Kidney (tissue), 14 donors: Measurements from ENCODE around the gene AGK. TPM values are rescaled to one million over a fixed set of nuclear protein-coding genes. Genes with fewer than 3 reads are reported as not detected.

Experiments used
- DNase-seq, 5 donors: peaks; one replicate each; pipeline ENCODE4 v3.0.0-alpha.2; 2013 to 2020
- FAIRE-seq: peaks from 2 replicates; lab custom pipeline; 2012; peaks lifted over from hg19 to GRCh38; lab: Jason Lieb, UNC
- H3K27ac ChIP-seq, 2 donors: one replicate each; pipeline ENCODE4 v1.7.0; 2013; ENCODE audit warnings: low read depth in 2 of 2, low read length in 2 of 2, inconsistent platforms in 1 of 2
- H3K27me3 ChIP-seq: one replicate; pipeline ENCODE4 v1.7.1; 2013; ENCODE audit warnings: low read length, inconsistent platforms; ENCODE audit not compliant: control insufficient read depth, insufficient read depth
- H3K36me3 ChIP-seq, 3 donors: one replicate each; pipeline versions ENCODE4 v1.7.0 to v1.7.1; 2013; ENCODE audit warnings: low read length in 3 of 3, control low read depth in 1 of 3, inconsistent platforms in 1 of 3; ENCODE audit not compliant: insufficient read depth in 3 of 3, control insufficient read depth in 2 of 3
- H3K4me1 ChIP-seq, 3 donors: one replicate each; pipeline versions ENCODE4 v1.7.0 to v1.7.1; 2013; ENCODE audit warnings: low read length in 3 of 3, inconsistent platforms in 1 of 3, low read depth in 1 of 3; ENCODE audit not compliant: control insufficient read depth in 2 of 3, insufficient read depth in 2 of 3
- H3K4me3 ChIP-seq, 3 donors: one replicate each; pipeline versions ENCODE4 v1.7.0 to v1.8.1; 2013; ENCODE audit warnings: low read length in 3 of 3, control low read depth in 1 of 3, inconsistent platforms in 1 of 3
- H3K9ac ChIP-seq, 3 donors: one replicate each; pipeline versions ENCODE4 v1.7.0 to v1.7.1; 2013; ENCODE audit warnings: low read length in 3 of 3, control low read depth in 1 of 3, inconsistent platforms in 1 of 3
- H3K9me3 ChIP-seq, 3 donors: one replicate each; pipeline versions ENCODE4 v1.7.0 to v1.7.1; 2013; ENCODE audit warnings: low read length in 3 of 3, control low read depth in 1 of 3, inconsistent platforms in 1 of 3; ENCODE audit not compliant: control insufficient read depth in 2 of 3, insufficient read depth in 1 of 3
- CTCF ChIP-seq: IDR thresholded peaks from 3 replicates; pipeline ENCODE4 v1.5.1; 2012; ENCODE audit warnings: mild to moderate bottlenecking, moderate library complexity, borderline replicate concordance; ENCODE audit not compliant: insufficient read depth; ENCODE audit errors: extremely low read depth
- intact Hi-C: fragments of 100-400 bp; cut with DNase I; formaldehyde crosslinking; loops from one replicate; pipeline ENCODE4 v1.11.1; 2022
- polyA plus RNA-seq: library from polyadenylated mRNA; stranded (reverse); fragments of 350-450 nt; fragmentation: Illumina TruSeq; extraction: RNeasy Lipid Tissue Mini Kit (QIAGEN cat#74804); gene quantifications from one replicate; pipeline ENCODE4 v1.2.3, GENCODE V29; 2014; ENCODE audit warnings: low read depth, low replicate concordance; ENCODE audit not compliant: insufficient read depth
- total RNA-seq: library from RNA; stranded (reverse); fragmentation: NEBNext Ultra II Directional; extraction: Animal tissue kit (Norgen Biotek cat#: 25700); gene quantifications from one replicate; pipeline ENCODE4 v1.2.1, GENCODE V29; 2021
- donor health status: control.
- donor health status: control.
- donor health status: control.
- donor health status: control.
- donor health status: control.
- donor health status: DM: yes; HTN: yes; CAD: no.
- donor health status: Normal renal cell carcinoma (clear cell type).

Gene AGK
- total and polyA plus RNA-seq, 2 donors from 2014 or later: 17.7 to 30.7 TPM

GRCh38 chr7:141541375-141541774 is 9.8 kb upstream of the AGK start:
- no peak overlapping the region for H3K9ac ChIP-seq
- no peak overlapping the region for H3K27ac ChIP-seq
- FAIRE-seq (no peak), DNase-seq (no peak)
- H3K36me3 ChIP-seq: no peaks in the 10 kb centered on the region
- no peak for TF ChIP-seq CTCF
- H3K9me3 ChIP-seq: no peaks in the 10 kb centered on the region
- no peaks in the 10 kb centered on the region for H3K4me1 ChIP-seq
- intact Hi-C loops: no loop called here
- H3K4me3 ChIP-seq: no peak overlapping the region
- H3K27me3 ChIP-seq: no peaks in the 10 kb centered on the region

- H3K36me3 ChIP-seq: no peaks in the 10 kb centered on the region
- no peak overlapping the region for H3K9ac ChIP-seq
- no peak for FAIRE-seq
- no peaks in the 10 kb centered on the region for H3K9me3 ChIP-seq
- intact Hi-C loops: no loop called here
- H3K27me3 ChIP-seq: no peaks in the 10 kb centered on the region
- no peak for DNase-seq
- H3K4me3 ChIP-seq: no peak overlapping the region
- H3K4me1 ChIP-seq: no peaks in the 10 kb centered on the region
- TF ChIP-seq CTCF: no peak
- no peak overlapping the region for H3K27ac ChIP-seq
Measured at GRCh38 chr7:141544831-141545230, 6.4 kb upstream of the AGK start.

- no peaks in the 10 kb centered on the region for H3K9me3 ChIP-seq
- no peak overlapping the region for H3K27ac ChIP-seq
- no peak for TF ChIP-seq CTCF
- DNase-seq (no peak), FAIRE-seq (no peak)
- H3K36me3 ChIP-seq: no peaks in the 10 kb centered on the region
- peaks cover 0 to 8% (median 0%) of the 10 kb centered on the region in 3 donors for H3K4me1 ChIP-seq
- H3K9ac ChIP-seq: no peak overlapping the region
- H3K4me3 ChIP-seq: no peak overlapping the region
- intact Hi-C loops: no loop called here
- H3K27me3 ChIP-seq: no peaks in the 10 kb centered on the region
Measured at GRCh38 chr7:141549582-141549981, 1.6 kb upstream of the AGK start.
